ENCODE measurements around the gene CCDC91. TPM values are rescaled to one million over a fixed set of nuclear protein-coding genes. Genes with fewer than 3 reads are reported as not detected.
"Not testable (repeated sequence)": the region's sequence is repeated elsewhere in the genome, so short reads cannot be mapped to it uniquely, and the experiment has no call there.

Gene CCDC91
- total RNA-seq, 2 donors from 2014 or later: 13.6 to 25.5 TPM

GRCh38 chr12:28240853-28241252 lies 50.6 kb downstream of the CCDC91 start:
- peaks cover 4 to 5% of the 10 kb centered on the region in 2 donors for H3K36me3 Mint-ChIP-seq
- DNase-seq (ENCODE audit: low spot score in 2 of 2) (no peak), ATAC-seq (no peak)
- peaks cover 0 to 4% of the 10 kb centered on the region in 2 donors for H3K9me3 Mint-ChIP-seq
- H3K27ac Mint-ChIP-seq: no peak overlapping the region

- no peak for DNase-seq (ENCODE audit: low spot score in 2 of 2)
- peaks cover 7 to 9% of the 10 kb centered on the region in 2 donors for H3K9me3 Mint-ChIP-seq
- ATAC-seq: no peak
- H3K36me3 Mint-ChIP-seq: peaks cover 5 to 10% of the 10 kb centered on the region in 2 donors
- no peak overlapping the region for H3K27ac Mint-ChIP-seq
Measured at GRCh38 chr12:28242129-28242495, 51.9 kb downstream of the CCDC91 start.

GRCh38 chr12:28242496-28243309 lies 52.4 kb downstream of the CCDC91 start:
- ATAC-seq (no peak), DNase-seq (ENCODE audit: low spot score in 2 of 2) (no peak)
- H3K27ac Mint-ChIP-seq: no peak overlapping the region
- H3K36me3 Mint-ChIP-seq: peaks cover 5 to 10% of the 10 kb centered on the region in 2 donors
- H3K9me3 Mint-ChIP-seq: peaks cover 7 to 13% of the 10 kb centered on the region in 2 donors

GRCh38 chr12:28243310-28243633 lies 53.0 kb downstream of the CCDC91 start:
- Mint-ChIP-seq H3K9me3 (peaks cover 7 to 13% of the 10 kb centered on the region in 2 donors), H3K27ac (no peak overlapping the region), H3K36me3 (peaks cover 5 to 10% of the 10 kb centered on the region in 2 donors)
- no peak for DNase-seq (ENCODE audit: low spot score in 2 of 2)
- no peak for ATAC-seq

- peaks cover 7 to 9% of the 10 kb centered on the region in 2 donors for H3K9me3 Mint-ChIP-seq
- DNase-seq (ENCODE audit: low spot score in 2 of 2) (no peak), ATAC-seq (no peak)
- H3K27ac Mint-ChIP-seq: no peak overlapping the region
- peaks cover 6 to 11% of the 10 kb centered on the region in 2 donors for H3K36me3 Mint-ChIP-seq
Measured at GRCh38 chr12:28247806-28248205, 57.5 kb downstream of the CCDC91 start.

DNA sequence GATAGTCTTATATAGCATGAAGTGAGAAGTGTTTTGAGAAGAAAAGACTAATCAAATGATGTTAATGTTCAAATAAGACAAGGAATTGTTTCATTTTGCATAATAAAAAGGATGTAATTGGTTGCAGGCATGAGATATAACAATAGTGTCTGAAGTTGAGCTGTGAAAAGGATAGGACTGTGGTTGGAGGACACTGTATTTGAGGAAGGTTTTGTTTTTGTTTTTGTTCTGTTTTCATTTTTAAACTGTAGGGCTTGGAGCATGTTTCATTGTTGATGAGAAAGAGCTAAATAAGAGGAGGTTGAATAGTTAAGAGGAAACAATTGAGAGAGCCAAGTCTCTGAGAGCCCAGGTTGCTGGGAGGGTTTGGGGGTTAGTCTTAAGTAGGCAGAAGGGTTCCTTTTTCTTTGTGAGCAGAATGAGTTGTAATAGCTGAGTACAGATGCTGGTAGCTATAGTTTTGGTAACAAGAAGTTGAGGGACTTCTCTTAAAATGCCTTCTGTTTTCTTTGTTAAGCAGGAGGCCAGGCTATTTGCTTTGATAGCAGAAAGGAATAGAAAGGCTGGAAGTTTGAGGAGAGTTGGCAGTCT lies 58.4 kb downstream of the CCDC91 start:
- Mint-ChIP-seq H3K36me3 (peaks cover 6 to 11% of the 10 kb centered on the region in 2 donors), H3K9me3 (peaks cover 7 to 9% of the 10 kb centered on the region in 2 donors), H3K27ac (peak overlapping the region in 1 of 2 donors; percentile 10)
- ATAC-seq (no peak), DNase-seq (ENCODE audit: low spot score in 2 of 2) (no peak)

DNA sequence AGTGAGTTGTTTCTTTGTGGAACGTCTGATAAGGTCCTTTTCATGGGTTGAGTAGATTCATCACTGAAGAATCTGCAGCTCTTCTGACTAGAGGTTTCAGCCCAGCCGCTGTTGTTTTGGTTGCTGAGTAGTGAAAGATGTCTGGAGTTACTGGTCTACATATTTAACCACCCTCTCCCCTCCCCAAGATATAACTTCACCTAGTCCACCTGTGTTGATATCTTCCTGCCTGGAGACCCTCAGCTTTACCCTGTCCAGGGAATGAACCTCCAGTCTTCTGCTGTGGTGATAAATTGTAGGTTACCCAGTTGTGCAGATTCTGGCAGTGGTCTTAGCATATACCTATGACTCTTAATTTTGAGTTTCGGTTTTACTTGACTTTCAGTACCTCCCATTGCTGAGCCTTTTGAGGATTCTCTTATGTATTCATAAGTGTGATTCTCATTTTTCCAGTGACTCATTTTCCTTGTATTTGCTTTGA lies 62.9 kb downstream of the CCDC91 start:
- peak overlapping the region; percentile 76 to 98 for H3K27ac Mint-ChIP-seq
- no peaks in the 10 kb centered on the region for H3K9me3 Mint-ChIP-seq
- DNase-seq (ENCODE audit: low spot score in 2 of 2) (peak; percentile 49 to 54), ATAC-seq (peak; percentile 96 to 97)
- H3K36me3 Mint-ChIP-seq: peaks cover 0 to 11% of the 10 kb centered on the region in 2 donors

DNA sequence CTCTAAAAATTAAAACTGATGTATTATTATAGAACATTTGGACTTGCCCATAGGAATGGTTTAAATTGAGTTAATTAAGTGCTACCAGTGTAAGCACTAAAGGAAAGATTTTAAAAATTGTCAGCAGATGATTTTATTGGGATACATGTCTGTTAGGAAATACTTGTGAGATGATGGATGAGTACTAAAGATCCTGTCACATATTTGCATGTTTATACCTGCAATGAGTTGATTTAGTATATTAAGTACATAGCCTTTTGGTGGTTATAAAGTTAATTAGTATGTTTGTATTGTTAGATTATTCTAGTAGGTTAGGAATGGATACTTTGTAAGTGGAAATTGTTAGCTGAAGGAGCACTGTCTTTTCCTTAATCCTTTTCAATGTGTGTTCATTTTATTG lies 67.2 kb downstream of the CCDC91 start:
- Mint-ChIP-seq H3K36me3 (peaks cover 11 to 16% of the 10 kb centered on the region in 2 donors), H3K27ac (no peak overlapping the region), H3K9me3 (no peaks in the 10 kb centered on the region)
- DNase-seq (ENCODE audit: low spot score in 2 of 2) (no peak), ATAC-seq (no peak)

DNA sequence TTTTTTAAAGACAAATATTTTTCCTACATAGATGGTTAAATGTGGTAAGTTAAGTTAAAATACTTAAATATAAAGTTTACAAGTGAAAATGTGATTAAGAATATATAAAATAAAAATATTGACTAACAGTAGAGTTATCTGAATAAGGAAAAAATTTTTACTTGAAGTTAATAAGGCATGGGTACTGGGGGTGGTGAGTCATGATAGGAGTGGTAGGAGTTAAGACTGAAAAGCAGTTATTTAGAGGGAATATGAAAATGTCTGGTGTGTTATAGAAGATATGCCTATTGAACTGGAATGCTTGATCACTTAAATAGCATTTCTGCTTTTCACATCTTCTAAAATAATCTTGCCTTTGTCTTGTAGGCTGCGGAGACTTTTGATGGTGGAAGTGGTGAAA lies 68.7 kb downstream of the CCDC91 start:
- Mint-ChIP-seq H3K27ac (no peak overlapping the region), H3K36me3 (peaks cover 11 to 16% of the 10 kb centered on the region in 2 donors)
- no peak for ATAC-seq

GRCh38 chr12:28265435-28266042 lies 75.3 kb downstream of the CCDC91 start:
- Mint-ChIP-seq H3K27ac (no peak overlapping the region), H3K9me3 (peaks cover 4 to 7% of the 10 kb centered on the region in 2 donors), H3K36me3 (peaks cover 18 to 24% of the 10 kb centered on the region in 2 donors)
- DNase-seq (ENCODE audit: low spot score in 2 of 2) (no peak), ATAC-seq (no peak)

More for the DNA sequence above, 68.7 kb downstream of the CCDC91 start:
- no peaks in the 10 kb centered on the region for H3K9me3 Mint-ChIP-seq
- no peak for DNase-seq (ENCODE audit: low spot score in 2 of 2)

DNA sequence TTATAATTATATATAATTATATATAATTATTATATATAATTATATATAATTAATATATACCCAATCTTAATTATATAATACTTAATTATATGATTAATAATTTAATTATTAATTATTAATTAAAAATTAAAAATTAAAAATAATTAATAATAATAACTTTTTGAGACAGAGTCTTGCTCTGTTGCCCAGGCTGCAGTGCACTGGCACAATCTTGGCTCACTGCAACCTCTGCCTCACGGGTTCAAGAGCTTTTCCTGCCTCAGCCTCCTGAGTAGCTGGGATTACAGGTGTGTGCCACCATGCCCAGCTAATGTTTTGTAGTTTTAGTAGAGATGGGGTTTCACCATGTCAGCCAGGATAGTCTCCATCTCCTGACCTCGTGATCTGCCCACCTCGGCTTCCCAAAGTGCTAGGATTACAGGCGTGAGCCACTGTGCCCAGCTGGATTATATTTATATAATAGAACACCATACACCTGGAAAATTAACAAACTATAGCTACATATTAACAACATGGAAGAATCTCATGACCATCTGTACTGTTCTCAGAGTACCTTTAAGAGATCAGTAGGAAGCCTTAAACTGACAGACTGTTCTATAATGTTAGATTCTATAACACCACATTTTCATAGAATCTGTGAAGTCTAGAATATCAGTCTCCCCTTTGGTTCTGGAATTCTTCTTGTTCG lies 77.8 kb downstream of the CCDC91 start:
- DNase-seq (ENCODE audit: low spot score in 2 of 2); H3K27ac Mint-ChIP-seq: not testable (repeated sequence)
- Mint-ChIP-seq H3K9me3 (peaks cover 10 to 22% of the 10 kb centered on the region in 2 donors), H3K36me3 (peaks cover 26 to 37% of the 10 kb centered on the region in 2 donors)
- peak; percentile 14 to 56 for ATAC-seq

DNA sequence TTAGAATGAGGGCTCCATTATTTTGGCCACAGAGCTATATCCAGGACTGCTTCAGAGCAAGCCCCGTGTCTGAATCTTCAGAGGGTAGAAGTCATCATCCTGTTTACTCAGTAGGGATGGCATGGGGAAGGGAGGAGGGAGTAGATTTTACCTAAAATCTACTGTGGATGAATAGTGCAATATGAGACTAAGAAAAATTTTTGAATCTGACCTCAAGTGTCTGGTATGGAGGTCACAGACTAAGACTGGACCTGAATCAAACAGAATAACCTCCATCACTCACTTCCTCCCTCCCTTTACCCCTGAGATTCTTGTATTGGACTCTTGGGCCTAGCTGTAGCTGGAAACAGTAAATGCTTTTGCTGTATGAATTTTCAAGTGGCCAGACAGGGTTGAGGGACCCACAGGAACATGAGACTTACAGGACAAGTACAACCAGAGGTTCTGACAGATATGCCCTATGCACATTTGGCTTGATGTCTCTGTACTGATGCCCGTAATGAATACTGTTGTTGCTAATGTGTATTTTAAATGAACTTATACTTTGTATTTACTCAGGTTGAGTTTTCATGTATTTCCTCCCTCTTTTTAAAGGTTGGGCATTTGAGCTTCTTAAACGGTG lies 78.5 kb downstream of the CCDC91 start:
- DNase-seq (ENCODE audit: low spot score in 2 of 2) (no peak), ATAC-seq (peak; percentile 47 to 59)
- peaks cover 27 to 38% of the 10 kb centered on the region in 2 donors for H3K36me3 Mint-ChIP-seq
- H3K9me3 Mint-ChIP-seq: peaks cover 10 to 22% of the 10 kb centered on the region in 2 donors
- H3K27ac Mint-ChIP-seq: no peak overlapping the region

DNA sequence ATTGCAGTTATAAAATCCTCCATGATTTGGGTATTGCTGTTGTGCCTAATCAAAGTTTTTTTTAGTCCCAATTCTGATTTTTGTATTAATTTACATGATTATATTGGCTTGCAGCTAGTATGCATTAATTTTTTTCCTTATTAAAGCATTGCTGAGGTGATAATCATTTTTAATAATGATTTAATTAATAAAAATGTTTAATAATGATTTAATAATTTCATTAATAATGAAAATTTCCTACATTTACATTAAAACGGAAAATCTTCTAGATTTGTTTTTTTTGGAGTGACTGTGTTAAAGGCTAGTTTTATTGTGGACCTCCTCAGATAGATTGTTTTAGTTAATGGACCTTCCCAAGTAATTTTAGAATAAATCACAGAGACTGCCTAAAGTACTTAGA lies 79.6 kb downstream of the CCDC91 start:
- H3K9me3 Mint-ChIP-seq: peaks cover 10 to 25% of the 10 kb centered on the region in 2 donors
- H3K36me3 Mint-ChIP-seq: peaks cover 39 to 49% of the 10 kb centered on the region in 2 donors
- H3K27ac Mint-ChIP-seq: no peak overlapping the region
- ATAC-seq: no peak
- no peak for DNase-seq (ENCODE audit: low spot score in 2 of 2)

DNA sequence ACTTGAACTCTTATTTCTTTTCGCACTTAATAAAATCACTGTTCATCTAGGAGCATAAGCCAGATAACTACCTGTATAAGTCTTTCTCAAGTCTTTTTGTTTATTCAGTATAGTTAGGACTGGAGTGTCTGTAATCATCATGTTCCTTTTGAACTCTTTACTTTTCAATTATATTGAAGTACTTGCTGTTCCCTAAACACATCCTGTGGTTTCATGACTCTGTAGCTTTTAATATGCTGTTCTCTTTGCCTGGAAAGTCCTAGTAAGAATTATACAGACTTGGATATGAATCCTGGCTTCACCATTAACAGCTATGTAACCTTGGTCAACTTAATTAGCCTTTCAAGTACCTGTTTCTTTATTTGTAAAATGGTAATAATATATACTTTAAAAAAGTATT lies 88.2 kb downstream of the CCDC91 start:
- ATAC-seq (no peak), DNase-seq (ENCODE audit: low spot score in 2 of 2) (no peak)
- Mint-ChIP-seq H3K9me3 (peaks cover 0 to 4% of the 10 kb centered on the region in 2 donors), H3K36me3 (peaks cover 13 to 21% of the 10 kb centered on the region in 2 donors), H3K27ac (no peak overlapping the region)

DNA sequence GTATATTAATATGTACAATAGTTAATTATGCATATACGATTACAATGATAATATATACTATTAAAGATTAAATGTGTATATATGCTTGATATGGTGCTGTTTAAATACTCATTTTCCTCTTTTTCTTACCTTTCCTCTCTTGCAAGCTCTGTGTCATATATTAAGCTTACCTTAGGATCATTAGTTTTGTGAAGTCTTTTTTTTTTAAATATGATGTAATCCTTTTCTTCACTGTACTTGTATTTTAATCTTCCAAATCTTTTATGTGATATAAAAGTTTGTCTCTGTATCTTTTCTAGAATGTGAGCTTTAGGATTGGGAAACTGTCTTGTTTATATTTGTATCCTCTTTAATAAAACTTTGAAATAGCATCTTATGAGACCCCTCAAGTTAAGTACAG lies 88.7 kb downstream of the CCDC91 start:
- Mint-ChIP-seq H3K27ac (no peak overlapping the region), H3K9me3 (peaks cover 0 to 8% of the 10 kb centered on the region in 2 donors), H3K36me3 (peaks cover 10 to 22% of the 10 kb centered on the region in 2 donors)
- ATAC-seq (no peak), DNase-seq (ENCODE audit: low spot score in 2 of 2) (no peak)

DNA sequence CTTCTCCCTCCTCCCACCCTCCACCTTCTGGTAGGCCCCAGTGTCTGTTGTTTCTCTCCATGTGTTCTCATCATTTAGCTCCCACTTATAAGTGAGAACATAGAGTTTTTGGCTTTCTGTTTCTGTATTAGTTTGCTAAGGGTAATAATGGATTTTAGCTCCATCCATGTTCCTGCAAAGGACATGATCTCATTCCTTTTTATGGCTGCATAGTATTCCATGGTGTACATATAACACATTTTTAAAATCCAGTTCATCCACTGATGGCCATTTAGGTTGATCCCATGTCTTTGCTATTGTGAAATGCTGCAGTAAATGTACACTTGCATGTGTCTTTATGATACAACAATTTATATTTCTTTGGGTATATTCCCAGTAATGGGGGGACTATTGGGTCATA lies 96.1 kb downstream of the CCDC91 start:
- Mint-ChIP-seq H3K36me3 (peaks cover 29 to 61% of the 10 kb centered on the region in 2 donors), H3K9me3 (peaks cover 21 to 26% of the 10 kb centered on the region in 2 donors), H3K27ac (no peak overlapping the region)
- ATAC-seq (no peak), DNase-seq (ENCODE audit: low spot score in 2 of 2) (no peak)
